Measurements from ENCODE around the gene VPS33B. TPM values are rescaled to one million over a fixed set of nuclear protein-coding genes. Genes with fewer than 3 reads are reported as not detected.

The VPS33B gene
- total and polyA plus RNA-seq, 2 of the 8 experiments (the other 6 are each of a cell fraction or from before 2014, with no cell fraction given) = 11.8 to 17.3 TPM

- Histone ChIP-seq H3K27me3 (replicated peaks in 1 of 4; ENCODE audit: control insufficient read depth in 3 of 4, extremely low read depth in 1 of 4, insufficient read depth in 3 of 4, low read length in 3 of 4) (no peaks in the 10 kb centered on the region), H4K5ac (ENCODE audit: insufficient read length, low read depth, low read length) (no peak overlapping the region), H3K9me3 (ENCODE audit: insufficient read depth in 2 of 2, low read depth in 1 of 2, low read length in 1 of 2) (no peaks in the 10 kb centered on the region), H3K23me2 (ENCODE audit: low read depth, low read length) (0 out of 2 replicates have a peak, but pooled peaks cover 2% of the 10 kb centered on the region), H3K18ac (ENCODE audit: extremely low read depth, low read length) (no peak overlapping the region), H3K56ac (replicated peaks; ENCODE audit: insufficient read length, low read depth, low read length) (no peak overlapping the region), H2BK20ac (ENCODE audit: low read length) (no peak overlapping the region), H2AFZ (ENCODE audit: low read length) (no peak overlapping the region), H3K4me2 (ENCODE audit: insufficient read depth in 1 of 2, low read depth in 2 of 2, low read length in 2 of 2) (no peak overlapping the region), H3K4ac (replicated peaks; ENCODE audit: insufficient read length, low read depth, low read length) (no peak overlapping the region), H4K20me1 (replicated peaks in 1 of 2; ENCODE audit: control insufficient read depth in 1 of 2, insufficient read depth in 2 of 2, low read length in 2 of 2) (no peaks in the 10 kb centered on the region), H3K14ac (ENCODE audit: insufficient read length) (no peak overlapping the region), H4K91ac (replicated peaks; ENCODE audit: insufficient read length, low read length) (no peak overlapping the region), H3K23ac (ENCODE audit: insufficient read length) (no peak overlapping the region), H3K36me3 (ENCODE audit: control insufficient read depth in 2 of 4, insufficient read depth in 4 of 4, low read length in 3 of 4) (no peaks in the 10 kb centered on the region), H4K8ac (ENCODE audit: extremely low read depth, insufficient read depth, low read length) (no peak overlapping the region), H3K4me1 (replicated peaks in 1 of 4; ENCODE audit: control insufficient read depth in 3 of 4, insufficient read depth in 4 of 4, low read length in 3 of 4) (no peaks in the 10 kb centered on the region), H3K9ac (replicated peaks in 1 of 4; ENCODE audit: extremely low read depth in 1 of 4, low read depth in 3 of 4, low read length in 3 of 4) (no peak overlapping the region), H3K27ac (ENCODE audit: low read depth, low read length) (no peak overlapping the region), H2BK15ac (ENCODE audit: low read length) (no peak overlapping the region), H2BK120ac (replicated peaks; ENCODE audit: low read depth, low read length) (no peak overlapping the region), H2BK12ac (ENCODE audit: low read depth, low read length) (no peak overlapping the region), H3K79me1 (ENCODE audit: low read depth, low read length) (no peaks in the 10 kb centered on the region), H3K4me3 (ENCODE audit: extremely low read depth in 1 of 4, insufficient read depth in 2 of 4, low read depth in 3 of 4, low read length in 4 of 4) (no peak overlapping the region), H3K79me2 (ENCODE audit: control insufficient read depth in 1 of 2, insufficient read depth in 2 of 2, low read length in 2 of 2) (no peaks in the 10 kb centered on the region), H2AK5ac (ENCODE audit: low read depth, low read length) (no peak overlapping the region), H2BK5ac (ENCODE audit: low read depth, low read length) (no peak overlapping the region)
- FAIRE-seq = no peak
- DNase-seq (ENCODE audit: low read depth in 1 of 2, low spot score in 2 of 2) = no peak
- ChIA-PET POLR2A (ENCODE audit: partially characterized antibody) (no interaction called here), CTCF (ENCODE audit: partially characterized antibody) (interaction anchor here (1.0 kb wide), 1 partner anchor 25 kb away, joined by 3 read pairs; no protein-coding TSS in a partner anchor)
- WGBS, 2 experiments (ENCODE audit: extremely low coverage in 1 of 2, insufficient coverage in 1 of 2, insufficient read length in 1 of 2, insufficient replicate concordance in 2 of 2, low coverage in 1 of 2, low lambda C conversion rate in 2 of 2, missing lambda C conversion rate in 1 of 2) = 83% methylated on average over 8 of the region's 8 CpGs; no CpG with 5 or more reads in 1 of the 2 experiments
- TF ChIP-seq POLR2A (IDR thresholded peaks at IDR 0.05; ENCODE audit: control extremely low read depth in 1 of 2, low read depth in 2 of 2, low read length in 2 of 2) (no peak), TBP (IDR thresholded peaks at IDR 0.05; ENCODE audit: low read depth, low read length) (no peak), SP1 (IDR thresholded peaks at IDR 0.05; ENCODE audit: low read depth, low read length) (no peak), ZNF274 (IDR thresholded peaks at IDR 0.05; ENCODE audit: borderline replicate concordance, extremely low read depth, low read length) (no peak), MAFK (IDR thresholded peaks at IDR 0.05; ENCODE audit: low read depth, low read length) (no peak)
Observed at GRCh38 chr15:91051248-91051647, 28.9 kb upstream of the VPS33B start.

Measured in H1 (cell line).